ENCODE results near the gene ZYX.

- no peak for TF ChIP-seq CTCF (IDR thresholded peaks at IDR 0.05; ENCODE audit: poor library complexity)
- TF ChIP-seq EZH2 (IDR thresholded peaks at IDR 0.05; ENCODE audit: borderline replicate concordance) = no peak
Observed at GRCh38 chr7:143368387-143368786, 12.8 kb upstream of the ZYX start.
